HG02610 (cell line): ENCODE data around the gene TMEM150A.
"Not testable (repeated sequence)": the region's sequence is repeated elsewhere in the genome, so short reads cannot be mapped to it uniquely, and the experiment has no call there.

Source experiments
- ATAC-seq: cut with Tn5 transposase; IDR thresholded peaks from one replicate; pipeline ENCODE4 v1.9.1; 2021; ENCODE audit warnings: mild to moderate bottlenecking, moderate library complexity; ENCODE audit not compliant: unreplicated experiment

TMEM150A gene

GRCh38 chr2:85613717-85614515 lies 11.4 kb upstream of the TMEM150A start:
- ATAC-seq = no peak

- ATAC-seq = peak; percentile 79
Measured at GRCh38 chr2:85611705-85612587, 9.4 kb upstream of the TMEM150A start, which contains the start of gene C2orf68. TSS of gene C2orf68 (minus strand) at chr2:85612066. CDS start at chr2:85611984, 82 bp downstream.

DNA sequence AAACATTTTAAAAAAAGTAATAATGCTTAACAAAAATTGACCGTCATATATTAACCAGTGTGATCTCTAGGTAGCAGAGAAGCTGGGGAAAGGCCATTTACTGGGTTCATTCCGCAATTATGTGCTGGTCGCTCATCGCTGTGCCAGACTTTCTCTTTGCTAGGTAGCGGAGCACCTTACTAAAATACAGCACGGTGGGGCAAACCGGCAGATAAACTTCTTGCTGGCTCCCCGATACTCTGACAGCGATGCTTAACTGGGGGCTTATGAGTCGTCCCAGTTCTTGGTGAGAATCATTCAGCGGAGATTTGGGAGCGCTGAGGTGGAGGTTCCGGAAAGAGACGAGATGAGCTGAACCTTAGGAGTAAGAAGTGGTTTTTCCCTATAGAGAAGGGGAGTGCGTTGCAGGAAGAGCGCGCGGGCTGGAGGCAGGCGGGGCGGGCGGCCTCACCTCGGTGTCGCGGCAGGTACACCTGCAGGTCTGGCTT lies 8.8 kb upstream of the TMEM150A start:
- no peak for ATAC-seq

GRCh38 chr2:85607268-85608215 lies 5.0 kb upstream of the TMEM150A start:
- ATAC-seq = no peak

GRCh38 chr2:85606116-85606455 lies 3.6 kb upstream of the TMEM150A start:
- no peak for ATAC-seq

DNA sequence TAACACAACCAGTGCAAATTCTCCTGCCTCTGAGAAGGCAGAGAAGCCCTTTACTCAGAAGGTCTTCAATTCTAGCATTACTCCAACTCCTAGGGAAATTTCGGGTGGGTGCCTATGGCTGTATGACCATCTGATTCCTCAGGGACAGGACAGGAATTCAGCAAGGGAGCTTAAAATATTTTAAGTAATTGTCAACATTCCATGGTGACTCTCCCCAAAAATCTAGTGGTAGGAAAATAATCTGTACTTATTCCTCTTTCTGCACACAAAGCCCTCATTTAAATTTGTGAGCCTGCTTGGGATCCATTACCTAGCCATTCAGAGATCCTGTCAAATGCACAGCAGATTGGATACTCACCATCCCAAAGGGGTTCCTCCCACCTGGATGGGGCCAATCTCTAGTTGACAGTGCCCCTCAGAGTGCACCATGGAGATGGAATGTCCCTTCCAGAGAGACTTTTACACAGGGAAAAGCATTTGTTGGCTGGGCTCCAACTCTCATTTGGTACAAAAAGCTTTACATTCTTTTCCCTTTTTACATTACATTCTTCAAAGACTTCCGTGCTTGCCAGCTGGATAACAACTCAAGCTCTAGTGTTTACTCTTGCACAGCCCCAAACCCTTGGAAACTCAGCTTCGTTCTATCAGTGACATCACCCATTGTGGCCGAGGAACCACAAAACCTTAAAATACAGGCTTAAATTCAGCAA lies 3.1 kb upstream of the TMEM150A start:
- ATAC-seq = no peak

- no peak for ATAC-seq
Measured at GRCh38 chr2:85604568-85605339, 2.3 kb upstream of the TMEM150A start.

- not testable (repeated sequence) for ATAC-seq
Measured at GRCh38 chr2:85604133-85604444, 1.6 kb upstream of the TMEM150A start.

DNA sequence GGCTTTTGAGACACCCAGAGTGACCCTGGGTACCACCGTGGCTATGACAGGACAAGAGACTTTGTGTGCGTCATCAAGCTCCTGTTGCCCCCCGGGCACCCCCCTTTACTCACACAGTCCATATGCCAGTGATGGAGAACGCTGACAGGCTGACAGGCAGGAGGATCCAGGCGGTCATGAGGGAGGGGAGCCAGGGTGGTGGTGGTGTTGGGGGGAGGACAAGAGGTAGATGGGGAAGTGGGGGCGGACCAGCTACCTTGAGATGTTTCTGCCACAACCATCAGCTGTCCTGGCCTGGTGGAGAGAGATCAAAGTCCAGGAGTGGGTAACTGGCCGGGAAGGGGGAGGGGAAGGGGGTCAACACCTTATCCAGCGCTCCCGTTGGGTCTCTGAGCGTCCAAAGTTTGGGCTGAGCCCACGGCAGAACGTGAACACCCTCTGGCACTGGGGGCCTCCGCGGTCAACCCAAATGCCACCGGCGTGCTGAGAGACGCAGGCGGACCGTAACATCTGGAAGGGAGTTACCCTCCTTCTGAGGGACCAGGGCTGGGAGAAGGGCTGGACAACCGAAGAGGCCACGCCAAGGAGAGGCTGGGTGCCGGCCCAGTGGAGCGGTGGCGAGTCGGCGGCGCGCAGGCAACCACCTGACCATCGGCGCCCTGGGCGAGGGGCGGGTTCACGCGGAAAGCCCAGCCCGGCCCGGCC lies 575 bp downstream of the TMEM150A start:
- ATAC-seq = peak; percentile 28

DNA sequence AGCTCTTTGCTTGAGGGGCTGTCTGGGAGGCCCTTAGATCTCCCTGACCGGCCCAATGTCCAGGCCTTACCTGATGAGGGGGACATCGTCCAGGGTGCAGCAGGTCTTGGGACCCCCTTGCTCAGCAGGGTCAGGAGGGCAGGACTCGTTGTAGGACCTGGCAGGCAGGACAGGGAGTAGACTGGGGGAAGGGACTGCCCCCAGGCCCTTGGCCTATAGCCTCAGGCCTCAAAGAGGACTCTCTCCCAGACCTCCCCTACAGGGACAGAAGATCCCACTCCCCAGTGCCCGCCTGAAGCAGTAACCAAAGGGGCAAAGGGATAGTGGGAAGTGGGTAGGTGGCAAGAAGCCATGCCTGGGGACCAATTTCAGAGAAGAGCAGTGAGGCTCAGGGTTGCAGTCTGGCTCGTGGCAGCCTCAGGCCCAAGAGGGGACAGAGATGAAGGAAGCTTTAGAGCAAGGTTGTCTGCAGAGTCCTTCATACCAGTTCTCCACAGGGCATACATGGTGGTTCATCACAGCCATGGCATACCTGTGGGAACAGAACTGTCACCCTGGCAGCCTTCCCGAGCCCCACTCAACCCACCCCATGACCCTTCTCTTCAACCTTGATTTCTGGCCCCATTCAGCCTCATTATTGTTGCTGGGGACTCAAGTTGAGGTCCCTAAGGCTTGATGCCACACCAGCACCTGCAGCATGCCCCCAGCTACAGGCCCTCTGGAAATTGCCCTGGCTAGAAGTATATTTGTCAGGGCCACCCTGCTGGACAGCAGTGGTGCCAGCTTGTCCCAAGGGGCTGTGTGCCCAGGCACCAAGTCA lies 1.3 kb downstream of the TMEM150A start:
- no peak for ATAC-seq

- no peak for ATAC-seq
Measured at GRCh38 chr2:85600235-85600575, 2.3 kb downstream of the TMEM150A start.

- ATAC-seq = no peak
Measured at GRCh38 chr2:85599468-85600234, 2.8 kb downstream of the TMEM150A start.

GRCh38 chr2:85598594-85599340 lies 3.7 kb downstream of the TMEM150A start:
- ATAC-seq = no peak

DNA sequence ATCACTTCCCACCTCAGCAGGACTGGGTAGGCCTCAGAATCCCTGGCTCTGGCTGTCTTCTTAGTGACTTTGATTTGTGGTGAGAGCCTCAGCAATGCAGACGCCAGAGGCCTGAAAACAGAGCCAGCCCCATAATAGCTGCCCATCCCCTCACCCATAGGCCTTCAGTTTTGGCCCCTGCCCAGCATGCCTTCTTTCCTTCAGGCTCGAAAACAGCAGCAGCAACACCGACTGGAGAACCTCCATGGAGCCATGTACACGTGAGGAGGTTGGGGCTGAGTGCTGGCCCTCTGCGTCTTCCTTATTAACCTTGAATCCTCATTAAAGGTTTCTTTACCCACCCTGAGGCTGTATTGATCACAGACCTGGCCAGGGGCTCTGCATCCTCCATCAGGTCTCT lies 5.3 kb downstream of the TMEM150A start:
- no peak for ATAC-seq

DNA sequence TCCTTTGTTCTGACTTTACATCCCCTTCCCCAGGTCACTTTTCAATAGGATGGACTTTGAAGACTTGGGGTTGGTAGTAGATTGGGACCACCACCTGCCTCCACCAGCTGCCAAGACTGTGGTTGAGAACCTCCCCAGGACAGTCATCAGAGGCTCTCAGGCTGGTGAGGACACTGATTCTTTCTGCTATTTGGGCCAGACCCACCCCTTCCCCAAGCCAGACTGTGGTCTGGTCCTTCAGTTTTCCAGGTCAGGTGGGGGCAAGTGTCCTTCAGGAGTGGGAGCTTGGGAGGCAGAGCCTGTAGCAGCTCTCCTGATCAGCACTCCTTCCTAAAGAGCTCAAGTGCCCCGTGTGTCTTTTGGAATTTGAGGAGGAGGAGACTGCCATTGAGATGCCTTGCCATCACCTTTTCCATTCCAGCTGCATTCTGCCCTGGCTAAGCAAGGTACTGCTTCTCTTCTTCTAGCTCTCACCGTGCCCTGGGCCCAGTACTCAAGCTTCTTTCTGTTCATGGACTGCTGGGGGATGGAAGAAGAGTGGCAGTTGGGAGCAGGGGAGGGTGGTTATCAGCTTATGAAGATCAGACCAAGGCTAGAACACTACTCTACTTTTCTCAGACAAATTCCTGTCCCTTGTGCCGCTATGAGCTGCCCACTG lies 5.9 kb downstream of the TMEM150A start:
- no peak for ATAC-seq

DNA sequence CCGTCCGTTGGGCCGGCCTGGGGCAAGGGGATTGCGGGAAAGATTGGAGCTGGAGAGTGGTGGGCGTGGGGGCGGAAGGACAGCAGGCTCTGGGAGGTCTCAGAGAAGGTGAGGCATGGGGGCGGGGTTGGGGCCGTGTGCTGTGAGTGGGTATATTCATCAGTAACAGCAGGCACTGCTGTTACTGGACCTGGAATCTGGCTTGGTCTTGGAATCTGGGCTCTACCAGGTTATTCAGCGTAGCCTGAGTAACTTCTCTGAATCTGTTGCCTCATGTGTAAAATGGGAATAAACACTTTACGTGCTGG lies 6.5 kb downstream of the TMEM150A start:
- no peak for ATAC-seq
